ENCODE measurements around the gene SHROOM2.

Gene SHROOM2

DNA sequence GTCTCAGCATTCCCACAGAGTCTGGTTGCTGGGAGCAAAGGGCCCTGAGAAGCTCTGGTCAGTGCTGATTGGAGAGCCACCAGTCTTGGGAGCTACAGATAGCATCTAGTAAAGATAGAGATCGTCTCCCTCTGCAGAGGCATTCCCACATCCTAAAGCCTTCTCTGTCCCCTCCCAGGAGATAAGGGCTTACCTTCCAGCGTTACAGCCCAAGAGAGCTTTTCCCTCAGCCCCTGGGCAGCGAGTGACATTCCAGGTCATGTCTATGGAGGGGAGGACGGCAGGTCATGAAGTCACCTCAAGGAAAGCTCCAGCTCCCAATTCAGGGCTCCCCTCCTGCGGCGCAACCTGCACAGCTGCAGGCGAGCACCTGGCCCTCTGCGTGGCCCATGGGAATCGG, 210.8 kb downstream of the SHROOM2 start:
- Histone ChIP-seq H3K27ac (ENCODE audit: low read depth, low read length) (no peak overlapping the region), H3K4me3 (ENCODE audit: low read length) (no peak overlapping the region), H3K4me1 (ENCODE audit: control insufficient read depth, insufficient read depth, low read length) (no peaks in the 10 kb centered on the region), H3K36me3 (ENCODE audit: control insufficient read depth, insufficient read depth, low read length) (no peaks in the 10 kb centered on the region), H3K9ac (ENCODE audit: low read length) (no peak overlapping the region), H3K27me3 (ENCODE audit: control insufficient read depth, insufficient read depth, low read length) (no peaks in the 10 kb centered on the region)

DNA sequence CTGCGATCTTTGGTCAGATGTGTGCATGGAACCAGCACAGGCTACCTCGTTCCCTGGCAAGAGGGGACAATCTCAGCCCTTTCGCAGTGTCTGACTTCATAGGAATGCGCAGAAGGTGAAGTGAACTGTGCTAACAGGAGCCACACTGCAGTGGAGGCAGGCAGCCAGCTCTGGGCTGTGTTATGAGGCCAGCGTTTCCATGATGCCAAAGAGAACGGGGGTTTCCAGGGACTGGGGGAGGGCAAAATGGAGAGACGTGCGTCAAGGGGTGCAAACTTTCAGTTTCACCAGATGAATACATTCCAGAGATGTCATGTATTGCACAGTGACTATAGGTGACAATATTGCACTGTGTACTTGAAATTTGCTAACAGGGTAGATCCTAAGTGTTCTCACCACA, 211.3 kb downstream of the SHROOM2 start:
- Histone ChIP-seq H3K4me1 (ENCODE audit: control insufficient read depth, insufficient read depth, low read length) (no peaks in the 10 kb centered on the region), H3K27me3 (ENCODE audit: control insufficient read depth, insufficient read depth, low read length) (no peaks in the 10 kb centered on the region), H3K36me3 (ENCODE audit: control insufficient read depth, insufficient read depth, low read length) (no peaks in the 10 kb centered on the region), H3K9ac (ENCODE audit: low read length) (no peak overlapping the region), H3K4me3 (ENCODE audit: low read length) (no peak overlapping the region), H3K27ac (ENCODE audit: low read depth, low read length) (no peak overlapping the region)
